ENCODE results near the gene TUBA8.
"Not testable (repeated sequence)": the region's sequence is repeated elsewhere in the genome, so short reads cannot be mapped to it uniquely, and the experiment has no call there.

Gene TUBA8

GRCh38 chr22:18108187-18108586, 2.4 kb upstream of the TUBA8 start:
- FAIRE-seq = no peak

GRCh38 chr22:18109410-18110193, 1.0 kb upstream of the TUBA8 start:
- FAIRE-seq = no peak

GRCh38 chr22:18110954-18111758, 547 bp downstream of the TUBA8 start:
- FAIRE-seq = no peak

GRCh38 chr22:18111759-18112330, 1.2 kb downstream of the TUBA8 start:
- FAIRE-seq = no peak

GRCh38 chr22:18112440-18112839, 1.8 kb downstream of the TUBA8 start:
- FAIRE-seq = no peak

GRCh38 chr22:18113680-18114394, 3.2 kb downstream of the TUBA8 start:
- no peak for FAIRE-seq

- no peak for FAIRE-seq
Measured at GRCh38 chr22:18114495-18114894, 3.9 kb downstream of the TUBA8 start.

- FAIRE-seq = no peak
Measured at GRCh38 chr22:18114976-18115652, 4.5 kb downstream of the TUBA8 start.

GRCh38 chr22:18115906-18116371, 5.3 kb downstream of the TUBA8 start:
- no peak for FAIRE-seq

- FAIRE-seq = no peak
Measured at GRCh38 chr22:18116634-18117033, 6.0 kb downstream of the TUBA8 start.

- no peak for FAIRE-seq
Measured at GRCh38 chr22:18118345-18118915, 7.8 kb downstream of the TUBA8 start.

GRCh38 chr22:18119409-18120110, 9.0 kb downstream of the TUBA8 start:
- FAIRE-seq = no peak

GRCh38 chr22:18120857-18121256, 10.2 kb downstream of the TUBA8 start:
- FAIRE-seq = no peak

GRCh38 chr22:18121506-18121905, 10.9 kb downstream of the TUBA8 start:
- no peak for FAIRE-seq

- FAIRE-seq = no peak
Measured at GRCh38 chr22:18121954-18122554, 11.4 kb downstream of the TUBA8 start.

GRCh38 chr22:18123476-18124025, 12.9 kb downstream of the TUBA8 start:
- FAIRE-seq = not testable (repeated sequence)

GRCh38 chr22:18126606-18127005, 16.0 kb downstream of the TUBA8 start:
- no peak for FAIRE-seq

GRCh38 chr22:18130018-18130417, 19.4 kb downstream of the TUBA8 start:
- no peak for FAIRE-seq

- no peak for FAIRE-seq
Measured at GRCh38 chr22:18130699-18131429, 20.3 kb downstream of the TUBA8 start.

- no peak for FAIRE-seq
Measured at GRCh38 chr22:18133452-18133851, 22.8 kb downstream of the TUBA8 start.

Data from colon (tissue), 2 donors.